HuH-7.5 (cell line): ENCODE measurements around the gene TAS1R1.
A peak's percentile ranks its signal among the peaks of the same experiment; 100 is the strongest.
"Not testable (repeated sequence)": the region's sequence is repeated elsewhere in the genome, so short reads cannot be mapped to it uniquely, and the experiment has no call there.

ENCODE experiments used
- DNase-seq: peaks from one replicate; pipeline ENCODE4 v3.0.0; 2011; ENCODE audit warnings: low spot score

Gene TAS1R1

DNA sequence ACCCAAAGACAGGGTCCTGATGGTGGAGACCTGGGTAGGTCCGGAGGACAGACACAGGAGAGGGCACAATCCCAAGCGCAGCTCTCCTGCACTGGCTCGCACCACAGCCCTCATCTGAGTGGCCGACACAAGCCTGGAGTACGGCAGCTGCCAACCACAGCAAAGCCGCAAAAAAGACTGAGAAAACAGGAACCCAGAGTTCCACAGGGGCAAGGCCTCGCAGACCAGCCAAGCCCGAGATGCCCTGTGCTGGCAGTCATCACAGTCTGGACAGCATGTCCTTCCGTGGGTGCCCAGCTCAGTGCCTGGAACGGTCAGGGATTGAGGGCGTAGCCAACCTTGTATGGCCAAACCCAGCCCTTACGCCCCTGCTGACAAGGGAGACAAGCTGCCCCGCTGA, 36.1 kb downstream of the TAS1R1 start:
- no peak for DNase-seq

DNA sequence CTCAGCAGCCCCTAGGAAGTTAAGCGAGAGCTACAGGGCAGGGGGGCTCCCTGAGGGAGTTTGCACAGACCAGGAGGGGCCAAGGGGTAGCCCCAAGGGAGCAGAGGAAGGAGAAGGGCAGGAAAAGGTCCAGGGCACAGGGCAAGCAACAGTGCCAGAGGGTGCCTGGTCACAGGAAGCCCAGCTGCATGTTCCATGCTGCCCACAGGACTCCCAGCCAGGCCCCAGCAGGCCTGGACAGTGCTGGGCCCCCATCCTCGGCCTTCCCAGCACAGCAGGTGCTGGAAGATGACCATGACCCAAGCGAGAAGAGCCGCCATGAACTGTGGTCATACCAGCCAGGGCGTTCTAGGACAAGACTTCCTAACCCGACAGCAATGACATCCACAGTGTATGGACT, 36.5 kb downstream of the TAS1R1 start:
- no peak for DNase-seq

DNA sequence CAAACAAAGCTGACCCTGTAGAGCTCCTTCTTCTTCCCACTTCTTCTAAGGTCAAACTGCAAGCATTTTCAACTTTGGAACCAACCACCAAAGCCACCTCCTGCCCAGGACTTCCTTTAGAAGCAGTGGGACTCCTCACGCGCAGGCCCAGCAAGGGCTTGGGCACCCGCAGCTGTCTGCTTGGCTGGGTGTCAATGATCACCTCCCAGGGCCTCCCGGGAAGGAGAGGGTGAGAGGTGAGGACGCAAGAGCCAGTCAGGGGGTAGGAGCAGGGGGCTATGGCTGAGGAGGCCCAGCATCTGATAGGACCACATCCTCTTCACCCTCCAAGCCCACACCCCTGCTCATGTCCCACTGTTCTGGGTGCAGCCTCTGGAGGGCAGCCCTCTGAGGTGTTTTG, 37.3 kb downstream of the TAS1R1 start:
- no peak for DNase-seq

DNA sequence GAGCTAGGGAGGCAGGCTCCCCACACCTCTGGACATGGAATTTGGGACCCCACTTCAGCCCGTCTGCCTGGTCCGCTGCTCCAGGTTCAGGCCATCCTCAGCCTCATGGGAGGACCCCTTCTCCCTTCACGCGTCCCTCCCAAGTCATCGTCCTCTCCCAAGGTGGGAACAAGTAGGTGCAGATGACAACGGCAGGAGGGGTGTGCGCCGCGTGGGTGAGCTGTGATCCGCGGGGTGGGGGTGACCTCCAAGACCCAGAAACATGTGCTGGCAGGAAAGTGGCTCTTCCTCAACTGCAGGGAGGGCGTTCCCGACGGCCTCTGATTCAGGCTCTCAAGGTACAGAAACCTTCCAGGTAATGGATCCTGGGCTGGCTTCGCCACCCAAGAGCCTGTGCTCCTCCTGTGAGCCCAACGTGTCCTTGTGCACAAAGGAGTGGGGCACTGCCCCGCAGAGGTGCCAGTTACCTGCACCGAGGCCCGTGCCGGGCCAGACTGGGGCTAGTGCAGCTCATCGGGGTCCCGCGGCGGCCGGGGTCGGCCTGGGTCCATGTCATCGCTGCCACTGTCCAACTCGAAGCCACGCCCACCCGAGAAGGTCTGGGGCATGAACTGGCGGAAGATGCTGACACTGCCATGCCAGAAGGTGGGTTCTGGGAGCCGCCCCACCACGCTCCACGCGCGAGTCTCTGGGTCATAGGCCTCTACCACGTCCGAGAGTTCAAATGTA, 37.9 kb downstream of the TAS1R1 start:
- no peak for DNase-seq

DNA sequence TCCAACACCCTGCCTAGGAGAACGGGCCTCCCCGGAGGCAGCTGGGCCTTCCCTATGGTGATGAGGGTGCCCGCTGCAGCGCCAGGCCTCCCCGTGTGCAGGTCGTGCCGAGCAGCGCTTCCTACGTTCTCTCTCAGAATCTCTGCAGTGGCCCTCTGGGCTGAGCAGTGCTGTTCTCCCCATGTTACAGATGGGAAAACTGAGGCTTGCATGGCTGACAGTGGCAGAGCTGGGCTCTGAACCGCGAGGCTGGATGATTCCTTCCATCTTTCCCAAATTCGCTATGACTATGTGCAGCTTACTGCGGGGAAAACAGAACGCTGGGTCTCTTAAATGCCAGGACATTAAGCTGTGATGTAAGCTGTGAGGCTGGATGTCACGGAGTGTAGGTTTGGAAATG, 38.7 kb downstream of the TAS1R1 start:
- no peak for DNase-seq

DNA sequence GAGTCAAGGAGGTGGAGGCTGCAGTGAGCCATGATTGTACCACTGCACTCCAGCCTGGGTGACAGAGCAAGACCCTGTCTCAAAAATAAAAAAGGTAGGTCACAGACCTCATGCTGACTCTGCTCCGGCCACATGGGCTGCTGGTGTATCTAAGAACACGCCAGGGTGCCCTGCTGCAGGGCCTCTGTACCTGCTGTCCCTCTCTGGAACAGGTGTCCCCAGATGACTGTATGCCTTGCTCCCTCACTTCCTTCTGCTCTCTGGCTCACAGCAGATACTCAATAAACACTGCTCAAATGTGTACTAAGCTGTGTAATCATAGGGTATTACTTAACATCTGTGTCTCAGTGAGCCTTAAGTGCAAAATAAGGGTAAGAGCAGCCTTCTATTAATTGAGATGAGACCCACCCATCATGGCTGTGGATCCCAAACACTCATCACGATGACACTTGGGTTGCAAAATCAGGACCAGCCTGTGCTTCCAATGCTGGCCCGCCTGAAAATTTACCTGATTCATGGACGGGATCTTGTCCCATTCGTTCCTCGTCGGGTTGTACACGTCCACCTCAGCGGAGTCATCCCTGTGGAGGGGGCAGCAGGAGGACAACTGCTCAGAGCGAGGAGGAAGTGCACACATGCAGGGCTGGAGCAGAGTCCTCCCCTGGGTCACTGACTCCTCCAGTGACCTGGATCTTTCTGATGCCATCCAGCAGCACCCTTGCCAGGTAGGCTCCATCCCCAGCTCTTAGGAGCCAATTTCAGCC, 40.1 kb downstream of the TAS1R1 start:
- no peak for DNase-seq

DNA sequence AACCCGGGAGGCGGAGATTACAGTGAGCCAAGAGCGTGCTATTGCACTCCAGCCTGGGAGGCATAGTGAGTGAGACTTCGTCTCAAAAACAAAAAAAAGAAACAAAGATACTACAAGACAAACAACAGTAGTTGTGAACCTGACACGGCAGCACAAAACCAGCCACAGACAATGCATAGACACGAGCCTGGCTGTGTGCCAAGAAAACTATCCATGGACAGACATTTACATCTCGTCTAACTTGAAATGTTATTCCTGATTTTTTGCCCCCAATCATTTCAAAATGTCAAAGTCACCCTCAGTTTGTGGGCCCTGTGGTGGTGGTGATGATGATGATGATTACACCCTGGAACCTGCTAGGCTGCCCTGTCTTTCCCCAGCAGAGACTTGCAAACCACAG, 41.2 kb downstream of the TAS1R1 start:
- DNase-seq = no peak

DNA sequence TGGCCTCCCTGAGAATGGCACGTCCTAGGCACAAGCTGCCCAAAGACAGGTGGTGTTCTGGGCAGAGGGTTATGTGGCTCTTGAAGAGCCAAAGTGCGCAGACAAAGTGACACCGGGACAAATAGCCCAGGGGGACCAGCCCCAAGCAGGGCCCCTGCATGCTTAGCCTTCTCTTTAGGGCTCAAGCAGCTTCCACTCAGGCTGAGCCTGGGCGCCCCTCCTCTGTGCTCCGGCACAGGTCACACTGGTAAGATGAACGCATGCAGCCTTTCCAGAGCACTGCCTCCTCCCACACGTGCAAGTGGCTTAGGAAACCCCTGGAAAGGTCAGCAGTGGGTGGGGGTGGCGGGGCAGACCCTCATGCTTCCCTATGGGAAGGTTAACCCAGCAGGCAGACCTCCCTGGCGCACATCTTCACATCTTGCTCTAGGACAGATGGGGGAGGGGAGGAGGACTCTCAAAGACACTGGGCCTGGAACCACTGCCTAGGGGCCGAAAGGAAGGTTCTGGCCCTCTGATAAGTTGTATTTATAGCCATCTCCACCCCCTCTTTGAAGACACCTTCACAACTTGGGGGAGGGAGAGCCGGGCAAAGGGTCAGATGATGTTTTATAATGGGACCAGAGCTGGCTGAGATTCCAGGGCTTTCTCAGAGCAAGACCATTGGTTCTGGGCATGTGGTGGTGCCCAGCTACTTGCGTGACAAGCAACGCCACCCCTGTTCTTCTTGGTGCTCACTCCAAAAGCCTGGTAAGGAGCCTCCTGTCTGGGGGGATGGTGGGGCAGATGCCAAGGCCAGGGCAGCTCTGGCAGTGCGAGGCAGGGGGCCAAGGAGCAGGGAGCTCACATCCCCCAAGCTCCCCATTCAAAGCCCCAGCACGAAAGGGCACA, 42.0 kb downstream of the TAS1R1 start:
- DNase-seq = no peak

DNA sequence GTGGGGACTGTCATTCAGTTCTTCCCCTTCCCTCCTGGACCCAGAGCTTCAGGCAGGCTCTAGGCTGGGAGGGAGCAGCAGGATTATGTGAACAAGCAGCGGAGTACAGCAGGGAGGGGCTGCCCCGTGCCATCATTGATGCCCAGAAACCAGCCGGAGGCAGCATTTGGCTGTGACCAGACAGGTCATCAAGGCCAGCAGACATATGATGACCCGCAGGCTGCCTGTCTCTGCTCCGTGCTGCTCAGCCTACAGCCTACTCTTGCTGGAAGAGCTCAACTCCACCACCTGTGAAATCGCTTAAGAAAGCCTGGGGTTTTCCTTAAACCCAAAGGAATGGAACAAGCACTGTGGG, 42.6 kb downstream of the TAS1R1 start:
- no peak for DNase-seq

DNA sequence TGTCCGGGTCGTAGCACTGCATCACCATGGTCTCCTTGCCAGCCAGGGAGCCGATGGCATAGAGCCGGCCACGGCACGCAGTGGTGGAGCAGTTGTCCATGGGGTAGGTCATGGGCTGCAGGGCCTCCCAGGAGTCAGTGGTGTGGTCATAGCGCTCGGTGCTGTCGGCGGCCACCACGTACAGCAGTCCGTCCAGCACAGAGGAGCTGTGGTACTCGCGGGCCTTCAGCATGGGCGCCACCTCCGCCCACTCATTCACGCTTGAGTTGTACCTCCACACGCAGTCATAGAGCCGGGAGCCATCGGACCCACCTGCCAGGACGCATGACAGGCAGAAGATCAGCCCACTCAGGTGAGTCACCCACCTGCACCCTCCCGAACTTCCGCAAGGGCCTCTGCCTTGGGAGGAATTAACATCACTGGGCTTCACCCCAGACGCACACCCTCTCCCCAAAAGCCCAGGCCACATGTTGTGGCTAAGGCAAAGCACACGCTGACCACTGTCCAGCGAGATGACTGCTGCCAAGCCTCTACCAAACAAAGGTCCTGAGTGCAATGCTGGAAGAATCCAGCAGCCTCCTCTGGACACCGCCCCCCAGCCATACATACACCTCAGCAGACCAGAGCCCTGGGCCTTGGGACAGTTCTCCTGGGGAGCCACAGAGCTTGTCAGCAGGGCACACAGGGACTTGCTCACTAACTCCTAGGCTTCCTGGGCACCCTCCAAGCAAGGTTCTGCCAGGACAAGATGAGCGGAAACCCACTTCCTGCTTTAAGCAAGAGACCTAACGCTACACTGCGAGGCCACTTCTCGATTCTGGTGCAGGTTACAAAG, 44.3 kb downstream of the TAS1R1 start:
- DNase-seq = no peak

DNA sequence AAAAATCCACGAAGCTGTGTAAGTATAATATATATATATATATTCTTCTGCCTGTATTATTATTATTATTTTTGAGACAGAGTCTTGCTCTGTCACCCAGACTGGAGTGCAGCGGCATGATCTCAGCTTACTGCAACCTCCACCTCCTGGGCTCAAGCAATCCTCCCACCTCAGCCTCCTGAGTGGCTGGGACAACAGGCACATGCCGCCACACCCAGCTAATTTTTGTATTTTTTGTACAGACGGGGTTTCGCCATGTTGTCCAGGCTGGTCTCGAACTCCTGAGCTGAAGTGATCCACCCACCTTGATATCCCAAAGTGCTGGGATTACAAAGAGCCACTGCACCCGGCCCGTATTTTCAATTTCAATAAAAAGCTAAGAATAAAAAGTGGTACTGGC, 44.9 kb downstream of the TAS1R1 start:
- not testable (repeated sequence) for DNase-seq

DNA sequence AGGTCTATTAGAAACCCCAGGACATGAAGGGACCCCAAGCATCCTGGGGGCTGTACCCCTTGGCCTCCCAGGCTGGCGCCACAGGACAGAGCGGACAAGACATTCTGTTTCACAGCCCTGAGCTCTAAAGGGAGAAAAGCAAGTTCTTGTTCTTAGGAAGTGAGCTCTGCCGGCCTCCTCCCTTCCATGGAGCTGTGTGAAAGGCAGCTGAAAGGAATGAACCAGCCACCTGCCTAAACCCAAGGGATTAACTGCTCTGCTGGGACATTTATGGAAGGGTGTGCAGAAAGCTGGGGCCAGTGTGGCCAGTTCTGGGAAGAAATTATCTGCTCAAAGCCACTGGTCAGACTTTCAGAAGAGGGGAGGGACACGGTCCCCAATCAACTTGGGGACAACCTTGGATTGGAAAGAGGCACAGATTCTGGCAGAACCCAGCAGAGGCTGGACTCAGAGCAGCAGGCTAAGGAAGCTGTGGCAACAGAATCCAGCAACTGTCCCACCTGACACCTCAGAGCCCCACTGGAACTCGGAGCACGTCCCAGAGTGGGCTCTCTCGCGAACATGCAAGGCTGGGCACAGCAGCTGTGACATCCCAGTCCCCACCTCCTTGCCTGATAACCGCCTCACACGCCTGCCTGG, 45.4 kb downstream of the TAS1R1 start:
- DNase-seq = no peak

DNA sequence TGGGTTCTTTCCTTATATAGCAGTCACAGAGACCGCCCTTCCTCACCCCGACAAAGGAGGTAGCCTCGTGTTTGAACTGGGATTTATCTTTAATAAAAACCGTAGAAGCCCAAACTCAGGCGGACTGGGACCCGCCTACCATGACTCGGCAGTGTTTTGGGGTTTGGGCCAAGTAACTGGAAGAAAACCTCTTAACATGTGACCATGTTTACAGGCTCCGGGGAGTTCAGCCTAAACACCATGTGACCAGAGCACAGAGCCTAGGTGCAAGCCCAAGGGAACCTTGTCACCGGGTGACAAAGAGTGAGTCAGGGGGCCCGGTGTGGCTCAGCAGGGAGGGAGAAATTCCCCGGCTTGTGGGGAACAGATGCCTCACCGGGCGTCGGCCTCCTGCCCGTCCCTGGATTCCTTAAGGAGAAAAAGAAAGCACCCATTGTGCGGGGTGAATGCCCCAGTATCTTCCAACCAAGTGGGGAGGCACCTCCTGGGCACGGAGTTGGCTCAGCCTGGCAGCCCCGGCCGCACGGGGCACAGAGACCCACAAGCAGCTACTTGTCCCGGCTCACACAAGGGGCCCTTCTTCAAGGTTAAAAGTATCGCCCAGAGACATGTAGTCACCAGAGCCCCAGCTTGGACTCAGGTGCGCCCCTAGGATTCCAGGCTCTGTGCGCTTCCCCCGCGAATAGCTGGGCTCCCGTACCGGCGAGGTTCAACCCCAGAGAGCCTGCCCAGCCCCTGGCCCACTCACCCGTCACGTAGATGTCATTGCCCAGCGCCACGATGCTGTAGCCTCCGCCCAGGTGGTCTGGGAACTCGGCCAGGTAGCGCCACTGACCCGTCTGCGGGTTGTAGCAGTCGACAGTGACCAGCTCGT, 46.2 kb downstream of the TAS1R1 start:
- peak; percentile 65 for DNase-seq

DNA sequence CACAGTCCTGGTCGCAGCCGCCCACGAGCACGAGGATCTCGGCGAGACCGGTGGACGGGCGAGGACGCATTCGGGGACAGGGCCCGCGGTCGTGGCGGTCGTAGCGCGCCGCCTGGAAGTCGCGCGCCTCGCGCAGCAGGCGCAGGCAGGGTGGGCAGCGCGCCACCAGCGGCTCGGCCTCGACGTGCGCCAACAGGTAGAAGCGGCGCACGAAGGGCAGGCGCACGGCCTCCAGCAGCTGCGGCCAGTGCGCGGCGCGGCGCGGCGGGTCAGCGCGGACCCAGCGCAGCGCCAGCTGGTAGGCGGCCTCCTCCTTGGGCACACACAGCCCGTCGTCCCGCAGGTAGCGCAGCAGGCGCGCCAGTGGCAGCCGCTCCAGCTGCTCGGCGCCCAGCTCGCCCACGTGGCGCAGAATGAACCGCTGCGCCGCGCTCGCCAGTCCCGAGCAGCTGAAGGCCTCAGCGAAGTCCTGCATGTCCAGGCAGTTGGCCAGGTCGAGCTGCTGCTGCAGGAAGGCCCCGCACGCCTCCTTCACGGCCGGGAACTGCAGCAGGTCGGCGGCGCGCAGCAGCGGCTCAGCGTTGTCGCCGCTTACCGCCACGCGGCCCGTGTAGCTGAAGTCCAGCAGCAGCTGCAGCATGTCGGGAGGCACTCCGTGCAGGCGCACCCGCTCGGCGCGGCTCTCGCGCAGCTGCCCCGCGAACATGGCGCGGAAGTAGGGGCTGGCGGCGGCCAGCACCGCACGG, 47.0 kb downstream of the TAS1R1 start:
- DNase-seq = no peak

DNA sequence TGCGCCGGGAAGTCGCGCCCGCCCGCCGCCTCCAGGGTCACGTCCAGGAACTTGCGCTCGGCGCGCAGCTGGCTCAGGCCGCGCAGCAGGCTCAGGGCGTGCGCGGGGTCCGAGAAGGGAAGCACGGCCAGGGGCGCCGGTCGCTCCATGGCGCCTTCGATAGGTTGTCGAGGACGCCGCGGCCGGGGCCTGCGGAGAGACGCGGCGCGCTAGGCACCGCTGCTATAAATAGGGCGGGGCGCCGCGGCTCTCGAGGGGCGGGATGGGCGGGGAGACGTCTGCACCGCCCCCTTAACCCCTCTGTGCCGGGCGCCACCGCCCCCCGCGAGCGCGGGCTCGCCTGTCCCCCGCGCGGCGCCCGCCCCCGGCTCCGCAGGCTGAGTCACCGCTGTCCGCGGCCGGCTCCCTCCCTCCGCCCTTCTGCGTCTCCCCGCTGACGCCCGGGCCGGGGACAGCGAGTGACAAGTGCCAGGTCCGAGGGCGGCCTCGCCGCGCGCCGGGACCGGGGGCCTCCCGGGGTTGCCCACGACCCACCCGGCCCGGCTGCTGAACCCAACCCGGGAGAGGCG, 47.6 kb downstream of the TAS1R1 start, which contains the start of gene KLHL21:
KLHL21 (minus strand) TSS at position 201 of the 569 bp plus-strand sequence; CDS start at position 149, 52 bp downstream.
- peak; percentile 87 for DNase-seq

DNA sequence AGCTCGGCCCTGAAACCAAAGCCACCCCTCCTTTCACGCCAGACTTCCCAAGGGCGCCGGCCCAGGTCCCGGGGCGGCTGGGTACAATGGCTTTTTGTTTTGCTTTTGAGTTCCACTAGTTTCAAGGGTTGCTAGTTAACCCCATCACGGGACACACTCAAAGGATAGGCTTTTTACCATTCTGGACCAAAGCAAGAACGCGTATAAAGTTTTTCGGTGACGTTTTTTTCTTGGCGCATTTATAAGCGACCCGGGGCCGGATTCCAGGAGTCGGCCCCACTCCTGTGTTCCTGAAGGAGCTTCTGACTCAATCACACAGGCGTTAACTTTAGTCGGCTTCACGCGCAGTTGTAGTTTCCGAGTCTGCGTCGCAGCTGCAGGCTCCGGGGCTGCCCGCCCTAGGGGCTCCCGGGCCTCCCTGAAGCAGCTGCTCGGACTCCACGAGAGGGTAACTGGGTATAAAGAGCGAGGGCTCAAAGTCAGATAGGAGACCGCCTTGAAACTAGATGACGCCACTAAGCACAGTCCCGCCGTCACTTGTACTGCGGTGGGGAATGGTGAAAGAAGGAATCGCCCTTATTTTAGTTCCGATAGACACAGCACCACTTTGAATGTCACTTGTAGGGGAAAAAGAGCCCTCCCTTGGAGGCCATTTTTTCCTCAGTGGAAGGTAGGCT, 48.3 kb downstream of the TAS1R1 start:
- no peak for DNase-seq

DNA sequence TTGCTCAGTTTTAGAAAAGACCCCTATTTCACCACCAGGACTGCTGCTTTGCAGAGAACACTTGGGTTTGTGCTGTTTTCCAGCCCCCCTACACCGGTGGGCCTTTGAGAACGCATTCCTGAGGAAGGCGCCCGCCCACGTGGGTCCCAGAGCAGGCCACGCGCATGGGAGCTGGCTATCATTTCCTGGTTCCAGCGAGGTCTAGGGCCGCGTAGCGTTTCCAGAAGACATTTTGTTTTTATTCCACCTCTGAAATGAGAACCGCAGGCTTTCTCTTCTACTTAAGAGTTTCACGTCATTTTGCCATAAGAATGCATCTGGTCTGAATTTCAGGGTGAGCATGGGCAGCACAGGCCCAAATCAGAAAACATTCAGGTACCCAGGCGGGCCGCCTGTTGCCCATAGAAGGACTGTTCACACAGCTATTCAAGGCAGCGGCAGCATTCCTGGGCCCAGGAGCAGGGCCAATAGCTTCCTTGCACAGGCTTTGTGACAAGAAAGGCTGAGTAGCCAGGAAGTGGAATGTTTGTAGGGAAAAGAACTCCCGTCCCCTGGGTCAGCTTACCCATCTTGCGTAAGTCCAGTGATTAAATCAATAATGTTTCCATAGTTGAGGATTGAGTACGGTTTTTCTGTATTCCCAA, 48.9 kb downstream of the TAS1R1 start:
- peak; percentile 79 for DNase-seq
